VCaP (cell line): ENCODE measurements around the gene HIVEP1.

Experiments used
- H3K27ac ChIP-seq: fragments of 450-650 bp; 2 replicates; pipeline ENCODE4 v1.5.1; 2017
- CTCF ChIP-seq: fragments of 450-650 bp; conservative IDR thresholded peaks from 2 replicates; pipeline ENCODE4 v1.5.1; 2017; ENCODE audit warnings: mild to moderate bottlenecking, moderate library complexity

Gene HIVEP1

DNA sequence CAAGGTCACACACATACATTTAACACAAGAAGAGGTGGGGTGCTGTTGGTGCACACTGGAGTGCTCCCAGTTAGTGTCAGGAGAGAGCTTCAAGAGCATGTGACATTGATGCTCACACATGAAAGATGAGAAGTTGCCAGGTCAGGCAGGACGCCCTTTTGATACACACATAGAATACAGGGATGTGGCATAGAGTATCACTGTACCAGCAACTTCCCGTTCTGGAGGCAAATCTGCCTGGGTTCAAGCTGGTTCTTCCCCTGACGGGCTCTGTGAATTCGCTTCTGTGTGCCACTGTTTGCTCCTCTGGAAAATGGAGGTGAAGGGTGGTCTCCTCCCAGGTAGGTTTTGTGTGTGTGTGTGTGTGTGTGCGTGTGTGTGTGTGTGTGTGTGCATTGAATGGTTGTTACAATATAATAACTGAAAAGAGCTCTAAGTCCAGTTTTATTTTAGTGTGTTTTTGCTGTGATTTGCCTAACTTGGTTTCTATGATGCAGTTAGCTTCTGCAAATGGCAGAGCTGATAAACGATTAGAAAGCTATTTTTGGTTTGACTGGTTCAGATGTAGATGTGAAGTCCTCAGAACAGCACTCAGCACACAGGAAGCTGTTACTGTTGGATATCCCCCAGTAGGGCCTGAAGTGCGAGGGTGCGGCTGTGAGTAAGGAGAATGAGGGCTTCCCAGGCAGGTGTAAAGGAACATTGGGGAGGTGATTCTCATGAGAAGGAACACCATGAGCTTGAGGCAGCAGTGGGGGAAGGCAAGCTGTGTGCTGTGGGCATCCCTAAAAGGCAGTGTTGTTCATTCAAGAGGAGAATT is 53.4 kb downstream of the HIVEP1 start:
- no peak for TF ChIP-seq CTCF
- no peak overlapping the region for H3K27ac ChIP-seq

DNA sequence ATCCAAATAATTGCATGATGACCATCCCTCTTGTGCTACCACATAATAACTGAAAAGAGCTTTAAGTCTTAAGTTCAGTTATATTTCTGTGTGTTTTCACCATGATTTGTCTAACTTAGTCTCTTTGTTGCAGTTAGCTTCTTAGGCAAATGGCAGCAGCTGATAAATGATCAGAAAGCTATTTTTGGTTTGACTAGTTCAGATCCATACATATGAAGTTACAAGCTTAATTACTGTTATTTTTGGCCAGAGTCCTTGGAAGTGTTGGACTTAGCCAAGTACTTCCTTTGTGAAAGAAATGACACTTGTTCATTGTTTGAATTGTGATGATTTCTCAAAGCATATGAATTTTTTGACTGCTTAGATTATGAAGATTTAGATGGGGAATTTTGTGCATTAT is 54.2 kb downstream of the HIVEP1 start:
- H3K27ac ChIP-seq, result no peak overlapping the region
- TF ChIP-seq CTCF, result no peak

- no peak for TF ChIP-seq CTCF
- H3K27ac ChIP-seq, result no peak overlapping the region
These were observed 56.9 kb downstream of the HIVEP1 start for GRCh38 chr6:12068899-12069557.

- H3K27ac ChIP-seq, result no peak overlapping the region
- no peak for TF ChIP-seq CTCF
These were observed 57.9 kb downstream of the HIVEP1 start for GRCh38 chr6:12069891-12070529.

- no peak for TF ChIP-seq CTCF
- H3K27ac ChIP-seq, result no peak overlapping the region
These were observed 59.0 kb downstream of the HIVEP1 start for GRCh38 chr6:12071064-12071615.

GRCh38 chr6:12075067-12075563 is 63.0 kb downstream of the HIVEP1 start:
- no peak; the same call in 1 of the 2 replicates for TF ChIP-seq CTCF
- H3K27ac ChIP-seq, result no peak overlapping the region
